Adrenal gland (tissue), 12 donors: ENCODE data around the gene DIS3. TPM values are rescaled to one million over a fixed set of nuclear protein-coding genes. Genes with fewer than 3 reads are reported as not detected.

Experiments used
- DNase-seq, 7 donors: peaks; one replicate each; pipeline ENCODE4 v3.0.0-alpha.2; 2019 to 2020
- H3K27ac ChIP-seq, 5 donors: fragments of 200-600 bp; sonication (generic) in 4 of 5; 1 replicate in 3 of 5; 2 replicates in 2 of 5; pipeline versions ENCODE4 v1.5.1 to v1.8.0; 2016 to 2020; ENCODE audit warnings: mild to moderate bottlenecking in 1 of 5
- H3K27me3 ChIP-seq: fragments of 200-600 bp; 2 replicates; pipeline ENCODE4 v1.8.0; 2021
- H3K36me3 ChIP-seq, 2 donors: fragments of 200-600 bp; replicated peaks in 1 of 2; 1 replicate in 1 of 2; 2 replicates in 1 of 2; pipeline versions ENCODE4 v1.5.1 to v1.8.0; 2018 to 2022
- H3K4me1 ChIP-seq, 2 donors: fragments of 200-600 bp; replicated peaks in 1 of 2; 1 replicate in 1 of 2; 2 replicates in 1 of 2; pipeline versions ENCODE4 v1.5.1 to v1.8.0; 2018 to 2021
- H3K4me3 ChIP-seq, 4 donors: fragments of 200-600 bp; sonication (generic) in 3 of 4; one replicate each; pipeline ENCODE4 v1.5.1; 2016 to 2018
- H3K9me3 ChIP-seq, 3 donors: fragments of 200-600 bp; sonication (generic) in 1 of 3; replicated peaks in 1 of 3; 1 replicate in 2 of 3; 2 replicates in 1 of 3; pipeline versions ENCODE4 v1.5.1 to v1.8.0; 2016 to 2021
- POLR2A ChIP-seq, 2 donors: fragments of 450-650 bp; IDR thresholded peaks; one replicate each; pipeline ENCODE4 v1.6.1; 2017; ENCODE audit warnings: antibody characterized with exemption in 2 of 2, mild to moderate bottlenecking in 2 of 2, moderate library complexity in 1 of 2
- WGBS, 4 donors: extraction: QIAGEN DNeasy Blood & Tissue Kit in 2 of 4; methylation state at CpG; one replicate each; pipeline versions ENCODE4 v1.1.5 to v1.1.7; 2013 to 2017; 5-methylcytosine and 5-hydroxymethylcytosine counted together
- intact Hi-C, 2 donors: fragments of 100-400 bp; cut with DNase I; formaldehyde crosslinking; loops; one replicate each; pipeline versions ENCODE4 v1.14.1 to v1.15.0; 2022 to 2023
- polyA plus RNA-seq, 3 donors: library from polyadenylated mRNA; stranded (reverse); fragments of 200-250 nt in 2 of 3; fragments of 350-450 nt in 1 of 3; fragmentation: Illumina TruSeq in 1 of 3; extraction: RNeasy Lipid Tissue Mini Kit (QIAGEN cat#74804) in 1 of 3; gene quantifications; one replicate each; pipeline ENCODE4 v1.2.3, GENCODE V29; 2013 to 2014
- total RNA-seq, 9 donors: library from RNA; depleted of rRNA in 4 of 9; stranded (reverse); fragments of >200 nt in 4 of 9; fragments of 120-200 nt in 1 of 9; fragmentation: NEBNext Ultra II Directional in 1 of 9; extraction: Animal tissue kit (Norgen Biotek cat#: 25700) in 1 of 9; gene quantifications; one replicate each; pipeline versions ENCODE4 v1.1.0 to v1.2.4, GENCODE V29; 2013 to 2023
- TF ChIP-seq, protein P1 (sequence below), 6 experiments: fragments of 450-650 bp in 4 of 6; fragments of 200-600 bp in 2 of 6; sonication (generic) in 1 of 6; IDR thresholded peaks; 1 replicate in 5 of 6; 2 replicates in 1 of 6; pipeline versions ENCODE4 v1.5.1 to v1.8.0; 2016 to 2021; ENCODE audit warnings: antibody characterized with exemption in 6 of 6, mild to moderate bottlenecking in 2 of 6, moderate library complexity in 1 of 6
- donor health status: healthy with polysubstance abuse.
- donor health status: Bipolar disorder and iron deficiency.
- donor health status: DM: yes; HTN: yes; CAD: no.
- donor health status: DM: no; HTN: no; CAD: no.
- donor health status: DM: no; HTN: no; CAD: no.
- donor health status: DM: yes; HTN: yes; CAD: no.

The DIS3 gene
- total and polyA plus RNA-seq, 12 donors, result 7.6 to 30.7 (median 21.5) TPM

GRCh38 chr13:72805676-72806346 lies 24.1 kb upstream of the DIS3 start:
- Histone ChIP-seq H3K27ac (no peak overlapping the region), H3K27me3 (no peaks in the 10 kb centered on the region), H3K9me3 (no peaks in the 10 kb centered on the region), H3K4me3 (no peak overlapping the region), H3K36me3 (no peaks in the 10 kb centered on the region), H3K4me1 (no peaks in the 10 kb centered on the region)
- intact Hi-C loops, result loop anchor here in 1 of 2 donors (5.0 kb wide), 1 partner anchor 901 kb away; no protein-coding TSS in a partner anchor
- DNase-seq, result no peak
- WGBS, 4 donors, result 91 to 100% (median 95%) methylated on average over 1 of the region's 1 CpG
- TF ChIP-seq, protein P1, sequence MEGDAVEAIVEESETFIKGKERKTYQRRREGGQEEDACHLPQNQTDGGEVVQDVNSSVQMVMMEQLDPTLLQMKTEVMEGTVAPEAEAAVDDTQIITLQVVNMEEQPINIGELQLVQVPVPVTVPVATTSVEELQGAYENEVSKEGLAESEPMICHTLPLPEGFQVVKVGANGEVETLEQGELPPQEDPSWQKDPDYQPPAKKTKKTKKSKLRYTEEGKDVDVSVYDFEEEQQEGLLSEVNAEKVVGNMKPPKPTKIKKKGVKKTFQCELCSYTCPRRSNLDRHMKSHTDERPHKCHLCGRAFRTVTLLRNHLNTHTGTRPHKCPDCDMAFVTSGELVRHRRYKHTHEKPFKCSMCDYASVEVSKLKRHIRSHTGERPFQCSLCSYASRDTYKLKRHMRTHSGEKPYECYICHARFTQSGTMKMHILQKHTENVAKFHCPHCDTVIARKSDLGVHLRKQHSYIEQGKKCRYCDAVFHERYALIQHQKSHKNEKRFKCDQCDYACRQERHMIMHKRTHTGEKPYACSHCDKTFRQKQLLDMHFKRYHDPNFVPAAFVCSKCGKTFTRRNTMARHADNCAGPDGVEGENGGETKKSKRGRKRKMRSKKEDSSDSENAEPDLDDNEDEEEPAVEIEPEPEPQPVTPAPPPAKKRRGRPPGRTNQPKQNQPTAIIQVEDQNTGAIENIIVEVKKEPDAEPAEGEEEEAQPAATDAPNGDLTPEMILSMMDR (IDR thresholded peaks at IDR 0.05), result no peak
- no peak for TF ChIP-seq POLR2A (IDR thresholded peaks at IDR 0.05)

- TF ChIP-seq, protein P1 (IDR thresholded peaks at IDR 0.05), result no peak
- no peak for TF ChIP-seq POLR2A (IDR thresholded peaks at IDR 0.05)
- H3K36me3 ChIP-seq, result peaks cover 0 to 5% of the 10 kb centered on the region in 2 donors
- 87 to 100% (median 96%) methylated on average over 1 of the region's 1 CpG for WGBS, 4 donors
Observed at GRCh38 chr13:72804301-72804700, 22.6 kb upstream of the DIS3 start.

GRCh38 chr13:72798817-72799216 lies 17.1 kb upstream of the DIS3 start:
- H3K27me3 ChIP-seq, result no peaks in the 10 kb centered on the region
- H3K27ac ChIP-seq, result no peak overlapping the region
- peaks cover 0 to 26% of the 10 kb centered on the region in 2 donors for H3K36me3 ChIP-seq
- TF ChIP-seq, protein P1 (IDR thresholded peaks at IDR 0.05), result no peak
- TF ChIP-seq POLR2A (IDR thresholded peaks at IDR 0.05), result no peak
- WGBS, 4 donors, result 65 to 80% (median 71%) methylated on average over 3 of the region's 3 CpGs
- DNase-seq, result no peak
- no peaks in the 10 kb centered on the region for H3K4me1 ChIP-seq
- H3K9me3 ChIP-seq, result no peaks in the 10 kb centered on the region
- H3K4me3 ChIP-seq, result no peak overlapping the region
- intact Hi-C loops, result no loop called here

More at GRCh38 chr13:72804301-72804700, 22.6 kb upstream of the DIS3 start:
- Histone ChIP-seq H3K9me3 (no peaks in the 10 kb centered on the region), H3K27me3 (no peaks in the 10 kb centered on the region), H3K4me3 (no peak overlapping the region), H3K27ac (no peak overlapping the region), H3K4me1 (no peaks in the 10 kb centered on the region)
- DNase-seq, result no peak
- intact Hi-C loops, result no loop called here

DNA sequence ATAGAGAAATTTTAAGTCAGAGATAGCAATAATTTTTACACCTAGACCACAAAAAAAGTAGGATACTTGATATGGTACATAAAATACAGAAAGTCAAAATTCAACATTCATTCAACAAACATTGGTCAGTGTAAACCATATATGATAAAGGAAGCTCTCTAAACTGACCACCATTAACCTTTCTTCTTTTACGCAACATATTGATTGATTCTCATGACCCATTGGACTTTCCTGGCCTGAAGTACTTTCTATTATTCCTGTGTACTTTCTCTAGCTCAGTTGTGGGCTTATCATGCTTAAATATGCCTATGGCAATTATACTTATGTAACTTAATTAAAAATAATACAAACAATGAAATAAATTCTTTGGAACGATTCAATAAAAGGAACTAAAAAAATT lies 10.9 kb upstream of the DIS3 start:
- Histone ChIP-seq H3K4me1 (no peaks in the 10 kb centered on the region), H3K27ac (no peak overlapping the region), H3K27me3 (no peaks in the 10 kb centered on the region), H3K4me3 (no peak overlapping the region), H3K36me3 (peaks cover 0 to 28% of the 10 kb centered on the region in 2 donors), H3K9me3 (no peaks in the 10 kb centered on the region)
- DNase-seq, result no peak
- no peak for TF ChIP-seq POLR2A (IDR thresholded peaks at IDR 0.05)
- TF ChIP-seq, protein P1 (IDR thresholded peaks at IDR 0.05), result no peak
- intact Hi-C loops, result no loop called here
- WGBS, 4 donors, result 92 to 99% (median 95%) methylated on average over 2 of the region's 2 CpGs
